ENCODE data around the gene STKLD1. TPM values are rescaled to one million over a fixed set of nuclear protein-coding genes. Genes with fewer than 3 reads are reported as not detected.
A peak's percentile ranks its signal among the peaks of the same experiment; 100 is the strongest.

The STKLD1 gene
- total RNA-seq, 4 donors from 2014 or later = 0.22 to 1.0 (median 0.69) TPM

DNA sequence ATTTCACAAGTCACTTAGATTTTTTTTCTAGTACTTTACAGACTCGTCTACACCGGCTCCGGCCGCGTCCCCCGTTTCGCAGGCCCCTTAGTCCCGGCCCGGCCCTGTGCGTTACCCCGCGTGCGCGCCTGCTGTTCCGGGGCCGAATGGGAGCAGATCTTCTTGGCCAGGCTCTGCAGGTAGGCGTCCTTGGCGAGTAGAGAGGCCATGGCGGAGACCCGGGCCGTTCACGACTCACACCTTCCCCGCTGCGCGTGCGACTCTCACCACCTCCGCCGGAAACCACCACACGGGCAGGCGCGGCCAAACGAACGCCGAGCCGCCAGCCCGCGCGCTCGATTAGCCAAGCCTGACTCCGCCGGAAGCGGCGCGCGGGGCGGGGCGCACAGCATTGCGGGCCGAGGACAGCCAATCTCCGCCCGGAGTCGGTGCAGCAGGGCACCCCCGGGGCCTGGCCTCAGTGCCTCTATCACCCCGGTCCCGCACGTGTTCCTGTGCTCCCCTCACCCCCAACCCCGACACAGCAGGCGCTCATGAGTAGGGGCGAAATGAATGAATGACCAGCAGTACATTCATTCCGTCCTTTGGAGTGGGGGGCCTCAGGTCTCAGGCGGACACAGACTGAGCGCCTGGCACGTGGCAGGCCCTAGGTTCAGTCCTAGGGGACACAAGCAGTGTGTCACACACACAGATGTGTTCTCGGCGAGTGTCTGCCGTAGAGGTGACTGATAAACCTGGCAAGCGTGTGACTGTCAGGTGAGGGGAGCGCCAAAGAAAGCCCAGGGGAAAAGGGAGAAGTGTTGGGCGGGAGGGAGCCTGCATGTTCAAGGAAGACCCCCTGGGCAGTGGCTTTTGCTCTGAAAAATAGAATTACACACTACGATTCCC is 40.0 kb upstream of the STKLD1 start, which contains the start of gene SURF6:
SURF6 (minus strand) TSS at position 265 of the 888 bp plus-strand sequence; CDS start at position 209, 56 bp downstream.
- peak in 2 of 5 experiments; percentile 27 to 63 for TF ChIP-seq CTCF (IDR thresholded peaks at IDR 0.05)
- TF ChIP-seq POLR2A (IDR thresholded peaks at IDR 0.05) = peak in 1 of 2 donors; percentile 38
- TF ChIP-seq EP300 (IDR thresholded peaks at IDR 0.05) = peak; percentile 77 to 93
- H3K9me3 ChIP-seq = no peaks in the 10 kb centered on the region
- no peaks in the 10 kb centered on the region for H3K27me3 ChIP-seq
- H3K27ac ChIP-seq = peak within 1 kb of the TSS in 3 of 4 donors; percentile 51 to 81 (median 78)
- H3K36me3 ChIP-seq = peaks cover 4 to 61% (median 31%) of the 10 kb centered on the region in 3 donors
- DNase-seq (ENCODE audit: low spot score in 2 of 2) = peak; percentile 72 to 77
- peak within 1 kb of the TSS; percentile 66 to 95 (median 83) for H3K4me3 ChIP-seq
- peaks cover 0 to 41% (median 24%) of the 10 kb centered on the region in 4 donors for H3K4me1 ChIP-seq
- 3 to 5% methylated on average over 44 to 46 of the region's 70 CpGs for WGBS, 2 donors

- TF ChIP-seq CTCF (IDR thresholded peaks at IDR 0.05) (no peak), EP300 (IDR thresholded peaks at IDR 0.05) (no peak), POLR2A (IDR thresholded peaks at IDR 0.05) (no peak)
- no peaks in the 10 kb centered on the region for H3K9me3 ChIP-seq
- H3K27me3 ChIP-seq = no peaks in the 10 kb centered on the region
- H3K27ac ChIP-seq = peak overlapping the region in 1 of 4 donors; percentile 0
- H3K36me3 ChIP-seq = peaks cover 0 to 61% (median 6%) of the 10 kb centered on the region in 3 donors
- H3K4me3 ChIP-seq = no peak overlapping the region
- no peak for DNase-seq (ENCODE audit: low spot score in 2 of 2)
- H3K4me1 ChIP-seq = peaks cover 0 to 31% (median 14%) of the 10 kb centered on the region in 4 donors
- WGBS, 2 donors = 60 to 72% methylated on average over 5 of the region's 5 CpGs
Observed at GRCh38 chr9:133339641-133340040, 36.5 kb upstream of the STKLD1 start.

DNA sequence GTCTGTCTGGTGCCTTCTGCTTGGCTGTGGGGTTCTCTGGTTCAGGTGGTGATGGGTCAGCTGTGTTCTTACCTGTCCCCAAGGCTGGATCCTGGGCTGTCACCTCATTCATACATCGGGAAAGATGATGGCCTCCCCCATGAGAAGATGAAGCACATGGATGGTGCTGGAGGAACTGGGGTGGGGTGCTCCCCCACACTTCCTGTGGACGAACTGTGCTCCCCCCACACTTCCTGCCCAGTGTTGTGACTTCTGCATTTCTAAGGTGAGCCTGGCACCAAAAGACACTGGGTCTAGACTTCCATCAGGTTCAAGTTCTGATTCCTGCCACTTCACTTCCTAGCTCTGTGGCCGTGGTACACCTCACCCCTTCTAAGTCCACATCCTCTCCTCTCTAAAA is 35.9 kb upstream of the STKLD1 start:
- Histone ChIP-seq H3K4me3 (no peak overlapping the region), H3K36me3 (peaks cover 0 to 66% (median 6%) of the 10 kb centered on the region in 3 donors), H3K27me3 (no peaks in the 10 kb centered on the region), H3K4me1 (peaks cover 0 to 30% (median 8%) of the 10 kb centered on the region in 4 donors), H3K9me3 (no peaks in the 10 kb centered on the region), H3K27ac (peak overlapping the region in 1 of 4 donors; percentile 0)
- no peak for DNase-seq (ENCODE audit: low spot score in 2 of 2)
- 70 to 95% methylated on average over 2 to 3 of the region's 3 CpGs for WGBS, 2 donors
- TF ChIP-seq POLR2A (IDR thresholded peaks at IDR 0.05) = no peak
- TF ChIP-seq EP300 (IDR thresholded peaks at IDR 0.05) = no peak
- no peak for TF ChIP-seq CTCF (IDR thresholded peaks at IDR 0.05)

DNA sequence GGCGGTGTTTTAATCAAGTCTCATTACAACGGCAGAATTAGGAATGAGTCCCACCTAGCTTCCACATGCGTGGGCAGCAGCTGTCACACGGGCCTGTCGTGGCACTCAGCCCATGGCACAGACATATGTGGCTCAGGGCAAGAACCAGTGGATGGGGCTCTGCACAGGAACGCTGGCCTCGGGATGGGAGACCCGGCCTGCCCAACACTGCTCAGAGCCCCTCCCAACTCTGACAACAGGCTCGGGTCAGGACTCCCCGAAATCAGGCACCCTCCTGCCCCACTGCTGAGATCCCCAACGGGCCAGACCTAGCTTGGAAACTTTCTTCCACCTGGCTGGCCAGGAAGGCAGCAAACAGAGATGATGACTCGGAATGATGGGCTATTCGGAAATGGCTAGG is 35.2 kb upstream of the STKLD1 start:
- no peaks in the 10 kb centered on the region for H3K9me3 ChIP-seq
- no peak for DNase-seq (ENCODE audit: low spot score in 2 of 2)
- no peak for TF ChIP-seq CTCF (IDR thresholded peaks at IDR 0.05)
- TF ChIP-seq POLR2A (IDR thresholded peaks at IDR 0.05) = no peak
- no peak for TF ChIP-seq EP300 (IDR thresholded peaks at IDR 0.05)
- peaks cover 0 to 34% (median 5%) of the 10 kb centered on the region in 4 donors for H3K4me1 ChIP-seq
- peaks cover 0 to 73% (median 6%) of the 10 kb centered on the region in 3 donors for H3K36me3 ChIP-seq
- 81 to 86% methylated on average over 11 to 13 of the region's 13 CpGs for WGBS, 2 donors
- no peak overlapping the region for H3K4me3 ChIP-seq
- H3K27me3 ChIP-seq = no peaks in the 10 kb centered on the region
- H3K27ac ChIP-seq = peak overlapping the region in 2 of 4 donors; percentile 8 to 34

Measured in tibial nerve (tissue), 4 donors.